ENCODE results near the gene TGFBR3L. TPM values are rescaled to one million over a fixed set of nuclear protein-coding genes. Genes with fewer than 3 reads are reported as not detected.
"Not testable (repeated sequence)": the region's sequence is repeated elsewhere in the genome, so short reads cannot be mapped to it uniquely, and the experiment has no call there.

TGFBR3L gene
- total and polyA plus RNA-seq, 12 donors: 0.23 to 7.0 (median 1.2) TPM; not detected in 3

GRCh38 chr19:7955696-7956095 is 41.1 kb downstream of the TGFBR3L start:
- 75 to 88% (median 83%) methylated on average over 11 of the region's 11 CpGs for WGBS, 4 donors
- no peak for DNase-seq
- Histone ChIP-seq H3K27me3 (no peaks in the 10 kb centered on the region), H3K4me1 (replicated peaks in 1 of 2) (no peaks in the 10 kb centered on the region), H3K27ac (no peak overlapping the region), H3K9me3 (replicated peaks in 1 of 3) (no peaks in the 10 kb centered on the region), H3K36me3 (replicated peaks in 1 of 2) (peaks cover 0 to 4% of the 10 kb centered on the region in 2 donors), H3K4me3 (no peak overlapping the region)
- intact Hi-C loops (cut with DNase I): loop anchor here in 1 of 2 donors (10.0 kb wide), 1 partner anchor 299 kb away; no protein-coding TSS in a partner anchor
- TF ChIP-seq CTCF (IDR thresholded peaks at IDR 0.05) (no peak), POLR2A (IDR thresholded peaks at IDR 0.05) (no peak)

GRCh38 chr19:7959211-7959610 is 44.6 kb downstream of the TGFBR3L start:
- TF ChIP-seq POLR2A (IDR thresholded peaks at IDR 0.05) (no peak), CTCF (IDR thresholded peaks at IDR 0.05) (no peak)
- no peaks in the 10 kb centered on the region for H3K27me3 ChIP-seq
- no peak overlapping the region for H3K4me3 ChIP-seq
- DNase-seq: no peak
- no peak overlapping the region for H3K27ac ChIP-seq
- 59 to 71% (median 66%) methylated on average over 6 of the region's 6 CpGs for WGBS, 4 donors
- intact Hi-C loops (cut with DNase I): loop anchor here in 1 of 2 donors (10.0 kb wide), 1 partner anchor 296 kb away; no protein-coding TSS in a partner anchor
- H3K4me1 ChIP-seq (replicated peaks in 1 of 2): no peaks in the 10 kb centered on the region
- no peaks in the 10 kb centered on the region for H3K9me3 ChIP-seq (replicated peaks in 1 of 3)
- peaks cover 0 to 36% of the 10 kb centered on the region in 2 donors for H3K36me3 ChIP-seq (replicated peaks in 1 of 2)

- H3K9me3 ChIP-seq (replicated peaks in 1 of 3); H3K27ac ChIP-seq; H3K4me3 ChIP-seq; intact Hi-C loops (cut with DNase I); DNase-seq; H3K27me3 ChIP-seq; H3K4me1 ChIP-seq (replicated peaks in 1 of 2): not testable (repeated sequence)
- WGBS, 4 donors: 92 to 100% (median 95%) methylated on average over 2 to 4 of the region's 4 CpGs
- peaks cover 0 to 53% of the 10 kb centered on the region in 2 donors for H3K36me3 ChIP-seq (replicated peaks in 1 of 2)
Measured at GRCh38 chr19:7961082-7961481, 46.5 kb downstream of the TGFBR3L start.

GRCh38 chr19:7961920-7962626 is 47.4 kb downstream of the TGFBR3L start:
- TF ChIP-seq CTCF (IDR thresholded peaks at IDR 0.05) (no peak), POLR2A (IDR thresholded peaks at IDR 0.05) (no peak)
- Histone ChIP-seq H3K36me3 (replicated peaks in 1 of 2) (peaks cover 0 to 62% of the 10 kb centered on the region in 2 donors), H3K4me1 (replicated peaks in 1 of 2) (no peaks in the 10 kb centered on the region), H3K27ac (no peak overlapping the region), H3K27me3 (no peaks in the 10 kb centered on the region), H3K4me3 (no peak overlapping the region), H3K9me3 (replicated peaks in 1 of 3) (no peaks in the 10 kb centered on the region)
- DNase-seq: no peak
- WGBS, 4 donors: 86 to 92% (median 88%) methylated on average over 13 of the region's 13 CpGs
- intact Hi-C loops (cut with DNase I): no loop called here
